ENCODE data around the gene ARGLU1.

DNA sequence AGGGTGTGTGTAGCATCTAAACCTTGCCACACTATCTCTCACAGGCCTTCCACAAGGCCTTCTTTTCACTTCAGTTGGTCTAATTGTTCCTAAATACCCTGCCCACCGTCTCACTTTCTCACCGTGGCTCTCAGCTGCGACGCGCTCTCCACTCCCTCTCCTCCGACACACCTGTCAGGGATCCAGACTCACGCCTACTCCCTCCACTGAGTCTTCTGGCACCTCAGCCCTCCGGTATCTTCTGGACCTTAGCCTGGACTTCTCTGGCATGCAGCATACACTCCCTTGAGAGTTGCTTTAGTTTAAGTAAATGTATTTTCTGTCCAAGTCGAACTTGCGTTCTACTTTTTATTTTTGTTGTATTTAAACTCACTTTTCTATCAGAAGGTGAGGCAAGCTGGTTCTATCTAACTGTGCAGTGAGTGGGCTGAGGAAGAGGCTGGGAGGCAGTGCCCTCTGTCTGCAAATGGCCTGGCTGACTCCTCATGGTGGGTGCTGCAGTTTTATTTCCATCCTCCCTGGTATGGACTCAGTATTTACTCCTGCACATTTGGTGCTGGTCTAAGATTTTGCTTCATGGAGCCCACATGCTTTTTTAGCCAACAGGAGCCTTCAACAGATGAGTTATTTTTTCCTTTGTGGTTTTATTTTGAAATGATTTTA, 28.5 kb upstream of the ARGLU1 start:
- TF ChIP-seq, protein P1, sequence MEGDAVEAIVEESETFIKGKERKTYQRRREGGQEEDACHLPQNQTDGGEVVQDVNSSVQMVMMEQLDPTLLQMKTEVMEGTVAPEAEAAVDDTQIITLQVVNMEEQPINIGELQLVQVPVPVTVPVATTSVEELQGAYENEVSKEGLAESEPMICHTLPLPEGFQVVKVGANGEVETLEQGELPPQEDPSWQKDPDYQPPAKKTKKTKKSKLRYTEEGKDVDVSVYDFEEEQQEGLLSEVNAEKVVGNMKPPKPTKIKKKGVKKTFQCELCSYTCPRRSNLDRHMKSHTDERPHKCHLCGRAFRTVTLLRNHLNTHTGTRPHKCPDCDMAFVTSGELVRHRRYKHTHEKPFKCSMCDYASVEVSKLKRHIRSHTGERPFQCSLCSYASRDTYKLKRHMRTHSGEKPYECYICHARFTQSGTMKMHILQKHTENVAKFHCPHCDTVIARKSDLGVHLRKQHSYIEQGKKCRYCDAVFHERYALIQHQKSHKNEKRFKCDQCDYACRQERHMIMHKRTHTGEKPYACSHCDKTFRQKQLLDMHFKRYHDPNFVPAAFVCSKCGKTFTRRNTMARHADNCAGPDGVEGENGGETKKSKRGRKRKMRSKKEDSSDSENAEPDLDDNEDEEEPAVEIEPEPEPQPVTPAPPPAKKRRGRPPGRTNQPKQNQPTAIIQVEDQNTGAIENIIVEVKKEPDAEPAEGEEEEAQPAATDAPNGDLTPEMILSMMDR (IDR thresholded peaks at IDR 0.05): no peak
- TF ChIP-seq POLR2A (IDR thresholded peaks at IDR 0.05): no peak

Data from adrenal gland (tissue), 5 donors.